Endometrial microvascular endothelial cells (primary cell): ENCODE data around the gene DLGAP3. TPM values are rescaled to one million over a fixed set of nuclear protein-coding genes. Genes with fewer than 3 reads are reported as not detected.

Experiments used
- in situ Hi-C: cut with HindIII; loops from 2 replicates; pipeline ENCODE4 v1.10.0; 2017; ENCODE audit warnings: low sequenced_read_pairs, low pct_unique_long_range_greater_than_20kb; ENCODE audit errors: inconsistent ontology term
- total RNA-seq: library from RNA; depleted of rRNA; stranded (reverse); fragments of >200 nt; gene quantifications from one replicate; pipeline ENCODE4 v1.2.3, GENCODE V29; 2015; ENCODE audit errors: inconsistent ontology term

DLGAP3 gene
- total RNA-seq, 1 donor from 2014 or later = not detected

GRCh38 chr1:34929853-34930701, 627 bp upstream of the DLGAP3 start:
- in situ Hi-C loops = no loop called here

DNA sequence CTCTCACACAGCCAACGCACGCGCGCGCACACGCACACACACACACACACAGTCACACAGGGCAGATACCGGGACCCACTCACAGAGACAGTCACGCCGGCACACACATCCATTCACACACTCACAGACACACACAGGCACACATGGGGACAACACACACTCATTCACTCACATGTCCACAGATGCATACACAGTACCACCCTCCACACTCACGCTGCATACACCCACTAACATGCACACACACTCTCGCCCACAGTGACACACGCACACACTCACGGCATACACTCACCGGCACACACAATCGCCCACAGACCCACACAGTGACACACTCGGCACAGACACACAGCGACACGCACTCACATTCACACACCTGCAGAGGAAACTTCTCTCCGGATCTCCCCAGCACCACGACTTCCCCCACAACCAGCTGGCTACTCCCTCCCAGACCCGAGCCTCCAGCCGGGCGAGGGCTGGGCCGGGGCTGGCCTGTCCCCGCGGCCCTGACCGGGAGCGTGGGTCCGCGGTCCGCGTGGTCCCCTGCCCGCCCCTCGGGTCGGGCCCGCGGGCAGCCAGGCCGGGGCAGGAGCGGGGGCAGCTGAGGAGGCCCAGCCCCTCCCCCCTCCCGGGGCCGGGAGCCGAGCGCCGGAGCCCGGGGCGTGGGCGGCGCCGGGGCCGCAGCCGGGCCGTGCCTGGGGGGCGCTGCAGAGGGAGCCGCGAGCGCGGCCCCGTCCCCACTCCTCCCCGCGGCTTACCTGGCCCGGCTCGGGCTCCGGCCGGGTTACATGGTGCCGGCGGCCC, 552 bp downstream of the DLGAP3 start:
- in situ Hi-C loops = no loop called here

- in situ Hi-C loops = no loop called here
Observed at GRCh38 chr1:34928066-34928696, 1.3 kb downstream of the DLGAP3 start.

DNA sequence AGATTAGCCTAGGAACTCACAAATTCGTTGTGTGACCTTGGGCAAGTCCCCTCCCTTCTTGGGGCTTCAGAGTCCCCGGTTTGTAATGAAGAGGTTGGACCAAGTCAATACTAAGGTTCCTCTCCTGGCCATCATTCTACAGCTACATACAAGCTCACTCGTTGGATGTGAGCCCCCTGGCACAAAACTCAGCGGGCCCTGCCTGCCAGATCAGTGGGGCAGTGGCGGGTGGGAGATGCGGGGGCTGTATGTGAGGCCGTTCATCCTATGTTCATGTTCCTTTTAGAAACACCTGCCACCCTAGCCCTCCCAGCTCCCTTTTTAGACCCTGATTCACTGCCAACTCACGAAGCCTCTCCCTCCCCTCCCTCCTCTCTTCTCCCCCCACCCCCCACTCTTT, 2.1 kb downstream of the DLGAP3 start:
- in situ Hi-C loops = no loop called here

GRCh38 chr1:34926894-34927293, 2.6 kb downstream of the DLGAP3 start:
- in situ Hi-C loops = no loop called here

DNA sequence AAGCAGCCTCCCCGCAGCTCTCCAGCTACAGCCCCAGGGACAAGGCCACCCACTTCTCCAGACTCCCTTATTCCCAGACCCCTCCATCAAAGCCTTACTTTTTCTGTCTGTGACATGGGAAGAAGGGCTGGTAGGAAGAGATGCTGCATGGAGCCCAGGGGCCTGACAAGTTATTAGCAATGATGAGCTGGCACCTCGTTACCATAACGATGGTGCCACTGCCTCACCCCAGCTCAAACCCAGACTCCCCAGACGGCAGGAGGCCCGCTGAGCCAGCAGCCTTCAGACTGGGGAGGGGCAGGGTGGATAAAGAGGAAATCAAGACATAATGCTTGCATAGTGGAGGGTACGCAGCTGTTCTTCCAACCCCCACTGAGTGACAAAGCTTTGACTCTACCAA, 3.3 kb downstream of the DLGAP3 start:
- in situ Hi-C loops = no loop called here

GRCh38 chr1:34925730-34926129, 3.7 kb downstream of the DLGAP3 start:
- in situ Hi-C loops = no loop called here

DNA sequence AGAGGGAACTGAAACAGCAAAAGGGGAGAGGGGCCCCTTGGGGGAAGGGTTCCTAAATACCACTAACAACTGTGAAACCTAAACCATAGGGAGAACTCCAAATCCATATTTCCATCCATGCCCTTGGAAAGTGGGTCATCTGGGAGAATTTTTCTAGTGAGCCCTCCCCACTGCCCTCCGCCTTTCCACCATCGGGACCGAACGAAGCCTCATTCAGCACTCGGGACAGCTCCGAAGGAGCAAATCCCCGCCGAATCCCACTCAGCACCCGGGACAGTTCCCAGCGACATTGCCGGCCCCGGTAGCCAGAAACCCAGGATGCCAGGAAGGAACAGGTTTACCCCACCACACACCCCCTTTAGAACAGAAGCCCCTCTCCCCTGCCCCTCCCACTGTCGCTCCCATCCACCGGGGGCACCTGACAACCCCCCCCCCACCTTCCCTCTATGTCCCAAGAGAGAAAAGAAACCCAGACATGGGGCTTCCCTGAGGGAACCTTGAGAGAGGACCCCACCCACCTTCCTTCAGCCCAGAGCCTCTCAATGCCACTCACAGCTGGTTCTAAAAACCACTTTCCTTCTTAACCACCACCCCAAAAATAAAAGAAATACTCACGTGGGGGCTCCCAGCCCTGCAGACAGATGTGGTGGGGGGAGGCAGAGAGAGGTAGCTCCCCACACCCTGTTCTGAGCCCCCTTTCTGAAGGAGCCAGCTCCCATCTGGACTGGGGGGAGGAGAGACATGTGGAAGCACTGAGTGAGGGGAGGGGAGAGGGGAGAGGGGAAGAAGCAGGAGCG, 4.5 kb downstream of the DLGAP3 start:
- in situ Hi-C loops = no loop called here

GRCh38 chr1:34923490-34923889, 6.0 kb downstream of the DLGAP3 start:
- in situ Hi-C loops = no loop called here

- in situ Hi-C loops = no loop called here
Observed at GRCh38 chr1:34918977-34919561, 10.4 kb downstream of the DLGAP3 start.

GRCh38 chr1:34918386-34918976, 11.0 kb downstream of the DLGAP3 start:
- in situ Hi-C loops = no loop called here

DNA sequence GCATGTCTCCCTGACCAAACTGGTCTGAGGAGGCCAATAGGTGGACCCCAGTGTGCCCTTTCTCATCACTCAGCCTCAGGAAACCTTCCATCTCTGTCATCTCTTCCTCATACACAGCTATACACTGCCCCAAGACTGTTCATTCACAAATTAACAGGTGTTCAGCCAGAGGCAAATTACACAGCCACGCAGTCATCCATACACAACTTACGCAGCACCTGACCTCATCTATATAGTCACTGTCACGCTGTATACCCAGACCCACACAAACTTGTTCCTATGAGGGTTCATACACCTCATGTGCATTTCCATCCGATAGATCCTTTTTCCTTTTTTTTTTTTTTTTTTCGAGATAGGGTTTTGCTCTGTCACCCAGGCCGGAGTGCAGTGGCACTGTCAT, 12.4 kb downstream of the DLGAP3 start:
- in situ Hi-C loops = no loop called here

- in situ Hi-C loops = no loop called here
Observed at GRCh38 chr1:34916104-34916503, 13.3 kb downstream of the DLGAP3 start.

GRCh38 chr1:34915521-34915920, 13.9 kb downstream of the DLGAP3 start:
- in situ Hi-C loops = no loop called here

DNA sequence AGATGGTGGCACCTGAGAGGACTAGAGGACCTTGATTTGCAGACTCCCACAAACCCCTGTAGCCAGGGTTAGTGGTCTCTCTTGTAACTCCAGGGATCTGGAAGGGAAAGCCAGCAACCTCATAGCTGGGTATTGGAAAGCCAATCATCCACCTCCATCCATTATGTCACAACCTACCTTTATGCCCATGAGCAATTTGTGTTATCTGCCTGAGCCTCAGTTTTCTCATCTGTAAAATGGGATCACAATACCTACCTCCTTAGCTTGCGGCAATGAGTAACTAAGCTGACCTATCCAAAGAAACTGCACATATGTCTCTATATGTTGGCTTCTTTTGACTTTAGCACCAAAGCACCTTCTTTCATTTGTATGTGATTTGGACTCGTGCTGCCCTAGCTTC, 14.5 kb downstream of the DLGAP3 start:
- in situ Hi-C loops = no loop called here

GRCh38 chr1:34911465-34911864, 18.0 kb downstream of the DLGAP3 start:
- in situ Hi-C loops = no loop called here

GRCh38 chr1:34910425-34910824, 19.0 kb downstream of the DLGAP3 start:
- in situ Hi-C loops = no loop called here

GRCh38 chr1:34908369-34908768, 21.1 kb downstream of the DLGAP3 start:
- in situ Hi-C loops = no loop called here
